Prostate gland (tissue), 2 donors: Measurements from ENCODE around the gene MBOAT1. TPM values are rescaled to one million over a fixed set of nuclear protein-coding genes. Genes with fewer than 3 reads are reported as not detected.
"Not testable (repeated sequence)": the region's sequence is repeated elsewhere in the genome, so short reads cannot be mapped to it uniquely, and the experiment has no call there.

Experiments
- DNase-seq: peaks from one replicate; pipeline ENCODE4 v3.0.0-alpha.2; 2019; ENCODE audit warnings: low spot score
- H3K27ac ChIP-seq, 2 donors: fragments of 200-600 bp; sonication (generic); 2 replicates each; pipeline ENCODE4 v1.5.1; 2017 to 2019
- H3K27me3 ChIP-seq: fragments of 200-600 bp; sonication (generic); replicated peaks from 2 replicates; pipeline ENCODE4 v1.5.1; 2019; ENCODE audit not compliant: insufficient read depth
- H3K36me3 ChIP-seq, 2 donors: fragments of 200-600 bp; sonication (generic); 1 replicate in 1 of 2; 2 replicates in 1 of 2; pipeline versions ENCODE4 v1.5.1 to v1.8.1; 2017 to 2019
- H3K4me1 ChIP-seq: fragments of 200-600 bp; sonication (generic); replicated peaks from 2 replicates; pipeline ENCODE4 v1.5.1; 2019
- H3K4me3 ChIP-seq, 2 donors: fragments of 200-600 bp; sonication (generic); 2 replicates each; pipeline ENCODE4 v1.5.1; 2017 to 2019
- H3K9me3 ChIP-seq: fragments of 200-600 bp; sonication (generic); 2 replicates; pipeline ENCODE4 v1.5.1; 2017
- POLR2A ChIP-seq: fragments of 450-650 bp; IDR thresholded peaks from one replicate; pipeline ENCODE4 v1.6.1; 2016; ENCODE audit warnings: antibody characterized with exemption, mild to moderate bottlenecking
- POLR2AphosphoS5 ChIP-seq: sonication (generic); formaldehyde crosslinking; IDR thresholded peaks from one replicate; pipeline ENCODE4 v1.6.1; 2017; ENCODE audit warnings: antibody characterized with exemption
- WGBS: methylation state at CpG from one replicate; pipeline ENCODE4 v1.1.5; 2018; 5-methylcytosine and 5-hydroxymethylcytosine counted together
- intact Hi-C: fragments of 100-400 bp; cut with DNase I; formaldehyde crosslinking; loops from one replicate; pipeline ENCODE4 v1.14.2; 2022
- total RNA-seq, 2 donors: library from RNA; depleted of rRNA; stranded (reverse); fragments of >200 nt; gene quantifications; one replicate each; pipeline ENCODE4 v1.1.0, GENCODE V29; 2016
- TF ChIP-seq, protein P1 (sequence below), 4 experiments: fragments of 200-600 bp in 2 of 4; fragments of 450-650 bp in 2 of 4; sonication (generic) in 2 of 4; IDR thresholded peaks; 1 replicate in 3 of 4; 2 replicates in 1 of 4; pipeline ENCODE4 v1.5.1; 2016 to 2019; ENCODE audit warnings: antibody characterized with exemption in 4 of 4, mild to moderate bottlenecking in 2 of 4, moderate library complexity in 2 of 4

Gene MBOAT1
- total RNA-seq, 2 donors from 2014 or later: 8.6 to 14.1 TPM

DNA sequence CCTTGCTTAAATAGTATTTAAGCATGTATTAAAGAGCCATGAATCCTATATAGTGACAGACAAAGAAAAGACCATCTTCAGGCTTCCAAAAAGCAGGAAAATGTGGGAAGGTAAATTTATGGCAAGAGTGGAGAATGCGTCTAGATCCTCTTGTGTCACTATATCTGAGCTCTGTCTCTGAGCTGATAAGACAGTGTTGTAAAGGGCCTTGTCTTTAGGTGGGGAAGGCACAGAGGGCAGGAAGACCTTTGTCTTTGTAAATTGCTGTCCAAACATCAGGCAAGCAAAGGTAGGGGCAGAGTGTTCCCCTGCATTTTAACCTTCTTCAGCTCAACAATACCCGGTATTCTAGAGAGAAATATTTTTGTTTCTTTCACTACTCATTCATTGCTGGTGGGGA is 33.9 kb upstream of the MBOAT1 start:
- H3K4me1 ChIP-seq: no peaks in the 10 kb centered on the region
- no peaks in the 10 kb centered on the region for H3K9me3 ChIP-seq
- intact Hi-C loops: no loop called here
- no peak overlapping the region for H3K4me3 ChIP-seq
- DNase-seq: no peak
- WGBS: 56% methylated on average over 2 of the region's 2 CpGs
- no peaks in the 10 kb centered on the region for H3K27me3 ChIP-seq
- no peaks in the 10 kb centered on the region for H3K36me3 ChIP-seq
- H3K27ac ChIP-seq: no peak overlapping the region
- TF ChIP-seq POLR2A (no peak), POLR2AphosphoS5 (no peak)
- TF ChIP-seq, protein P1, sequence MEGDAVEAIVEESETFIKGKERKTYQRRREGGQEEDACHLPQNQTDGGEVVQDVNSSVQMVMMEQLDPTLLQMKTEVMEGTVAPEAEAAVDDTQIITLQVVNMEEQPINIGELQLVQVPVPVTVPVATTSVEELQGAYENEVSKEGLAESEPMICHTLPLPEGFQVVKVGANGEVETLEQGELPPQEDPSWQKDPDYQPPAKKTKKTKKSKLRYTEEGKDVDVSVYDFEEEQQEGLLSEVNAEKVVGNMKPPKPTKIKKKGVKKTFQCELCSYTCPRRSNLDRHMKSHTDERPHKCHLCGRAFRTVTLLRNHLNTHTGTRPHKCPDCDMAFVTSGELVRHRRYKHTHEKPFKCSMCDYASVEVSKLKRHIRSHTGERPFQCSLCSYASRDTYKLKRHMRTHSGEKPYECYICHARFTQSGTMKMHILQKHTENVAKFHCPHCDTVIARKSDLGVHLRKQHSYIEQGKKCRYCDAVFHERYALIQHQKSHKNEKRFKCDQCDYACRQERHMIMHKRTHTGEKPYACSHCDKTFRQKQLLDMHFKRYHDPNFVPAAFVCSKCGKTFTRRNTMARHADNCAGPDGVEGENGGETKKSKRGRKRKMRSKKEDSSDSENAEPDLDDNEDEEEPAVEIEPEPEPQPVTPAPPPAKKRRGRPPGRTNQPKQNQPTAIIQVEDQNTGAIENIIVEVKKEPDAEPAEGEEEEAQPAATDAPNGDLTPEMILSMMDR (IDR thresholded peaks at IDR 0.05): no peak

DNA sequence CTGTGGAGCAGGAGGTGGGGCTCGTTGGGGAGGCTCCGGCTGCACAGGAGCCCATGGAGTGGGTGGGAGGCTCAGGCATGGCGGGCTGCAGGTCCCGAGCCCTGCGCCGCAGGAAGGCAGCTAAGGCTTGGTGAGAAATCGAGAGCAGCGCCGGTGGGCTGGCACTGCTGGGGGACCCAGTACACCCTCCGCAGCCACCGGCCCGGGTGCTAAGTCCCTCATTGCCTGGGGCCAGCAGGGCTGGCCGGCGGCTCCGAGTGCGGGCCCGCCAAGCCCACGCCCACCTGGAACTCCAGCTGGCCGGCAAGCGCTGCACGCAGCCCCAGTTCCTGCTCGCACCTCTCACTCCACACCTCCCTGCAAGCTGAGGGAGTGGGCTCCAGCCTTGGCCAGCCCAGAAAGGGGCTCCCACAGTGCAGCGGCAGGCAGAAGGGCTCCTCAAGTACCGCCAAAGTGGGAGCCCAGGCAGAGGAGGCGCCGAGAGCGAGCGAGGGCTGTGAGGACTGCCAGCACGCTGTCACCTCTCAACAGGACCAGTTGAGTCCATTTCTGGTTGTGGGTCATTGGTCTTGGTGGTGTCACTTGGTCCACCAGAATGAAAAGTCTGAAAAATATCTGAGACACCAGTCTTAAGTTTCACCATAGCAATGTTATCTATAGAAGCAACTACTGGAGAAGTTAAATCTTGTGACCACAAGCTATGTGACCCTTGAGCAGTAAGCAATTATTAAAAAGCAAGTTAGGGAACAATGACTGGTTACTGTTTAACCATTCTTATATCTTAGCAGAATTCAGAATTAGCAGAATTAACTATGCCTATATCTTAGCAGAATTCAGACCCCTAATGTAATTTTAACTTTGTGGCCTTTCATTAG is 32.8 kb upstream of the MBOAT1 start:
- H3K36me3 ChIP-seq, H3K4me1 ChIP-seq, DNase-seq, intact Hi-C loops, H3K27ac ChIP-seq, H3K27me3 ChIP-seq, H3K4me3 ChIP-seq, H3K9me3 ChIP-seq: not testable (repeated sequence)
- 98% methylated on average over 27 of the region's 29 CpGs for WGBS

DNA sequence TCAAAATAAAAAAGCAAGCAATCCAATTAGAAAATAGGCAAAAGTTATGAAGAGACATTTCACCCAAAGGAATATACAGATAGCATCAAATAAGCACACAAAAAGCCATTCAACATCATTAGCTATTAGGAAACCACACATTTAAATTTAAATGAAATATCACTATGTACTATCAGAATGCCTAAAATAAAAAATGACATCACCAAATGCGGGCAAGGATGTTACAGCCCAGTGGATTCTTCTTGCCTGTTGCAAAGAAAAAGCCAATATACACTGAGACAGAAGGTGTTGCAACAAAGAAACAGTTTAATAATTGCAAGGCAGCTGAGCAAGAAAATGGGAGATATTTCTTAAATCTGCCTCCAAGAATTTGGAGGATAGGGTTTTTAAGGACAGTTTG is 31.0 kb upstream of the MBOAT1 start:
- TF ChIP-seq POLR2A: no peak
- TF ChIP-seq, protein P1 (IDR thresholded peaks at IDR 0.05): no peak
- TF ChIP-seq POLR2AphosphoS5: no peak
- intact Hi-C loops: no loop called here
- Histone ChIP-seq H3K27ac (no peak overlapping the region), H3K36me3 (no peaks in the 10 kb centered on the region), H3K9me3 (no peaks in the 10 kb centered on the region), H3K4me1 (no peaks in the 10 kb centered on the region), H3K27me3 (no peaks in the 10 kb centered on the region), H3K4me3 (no peak overlapping the region)
- DNase-seq: no peak
- 86% methylated on average over 1 of the region's 1 CpG for WGBS

DNA sequence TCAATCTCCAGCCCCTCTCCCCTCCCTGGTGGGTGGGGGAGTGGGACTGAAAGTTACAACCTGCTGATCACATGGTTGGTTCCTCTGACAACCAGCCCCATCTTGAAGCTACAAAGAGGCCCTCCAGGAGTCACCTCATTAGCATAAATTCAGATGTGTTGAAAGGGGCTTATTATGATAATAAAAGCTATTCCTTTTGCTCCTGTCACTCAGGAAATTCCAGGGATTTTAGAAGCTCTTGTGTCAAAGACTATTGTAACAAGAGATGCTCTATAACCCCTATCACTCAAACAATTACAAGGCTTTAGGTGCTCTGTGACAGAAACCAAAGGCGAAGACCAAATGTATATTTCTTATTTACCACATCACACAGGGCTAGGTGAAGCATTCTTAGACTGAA is 30.1 kb upstream of the MBOAT1 start:
- Histone ChIP-seq H3K27ac (no peak overlapping the region), H3K4me1 (no peaks in the 10 kb centered on the region), H3K27me3 (no peaks in the 10 kb centered on the region), H3K36me3 (no peaks in the 10 kb centered on the region), H3K9me3 (no peaks in the 10 kb centered on the region), H3K4me3 (no peak overlapping the region)
- WGBS: 93% methylated on average over 1 of the region's 1 CpG
- intact Hi-C loops: no loop called here
- TF ChIP-seq, protein P1 (IDR thresholded peaks at IDR 0.05): no peak
- TF ChIP-seq POLR2AphosphoS5: no peak
- no peak for TF ChIP-seq POLR2A
- no peak for DNase-seq

DNA sequence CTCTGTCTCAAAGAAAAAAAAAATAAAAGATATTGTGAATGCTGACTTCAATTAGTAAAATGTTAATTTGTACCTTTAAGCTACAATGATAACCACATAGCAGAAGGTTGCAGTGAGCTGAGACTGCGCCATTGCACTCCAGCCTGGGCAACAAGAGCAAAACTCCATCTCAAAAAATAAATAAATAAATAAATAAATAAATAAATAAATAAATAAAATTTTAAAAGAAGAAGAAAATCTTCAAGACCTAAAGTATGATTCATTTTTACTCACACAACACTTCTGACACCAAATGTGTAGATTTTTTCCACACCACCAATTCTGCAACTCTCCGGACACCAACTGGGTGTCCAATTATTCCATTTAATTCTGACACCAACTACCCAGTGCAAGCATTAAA is 28.8 kb upstream of the MBOAT1 start:
- TF ChIP-seq POLR2AphosphoS5 (no peak), POLR2A (no peak)
- TF ChIP-seq, protein P1 (IDR thresholded peaks at IDR 0.05): no peak

More for the DNA sequence above, 28.8 kb upstream of the MBOAT1 start:
- no peaks in the 10 kb centered on the region for H3K27me3 ChIP-seq
- no peaks in the 10 kb centered on the region for H3K36me3 ChIP-seq
- 100% methylated on average over 2 of the region's 2 CpGs for WGBS
- H3K27ac ChIP-seq: no peak overlapping the region
- intact Hi-C loops: no loop called here
- no peaks in the 10 kb centered on the region for H3K4me1 ChIP-seq
- no peak for DNase-seq
- no peaks in the 10 kb centered on the region for H3K9me3 ChIP-seq
- no peak overlapping the region for H3K4me3 ChIP-seq
